Keratinocyte (primary cell): ENCODE data around the gene CLRN1. TPM values are rescaled to one million over a fixed set of nuclear protein-coding genes. Genes with fewer than 3 reads are reported as not detected.

Experiments
- DNase-seq: peaks from one replicate; pipeline ENCODE4 v3.0.0-alpha.2; 2011; ENCODE audit warnings: low read depth, missing footprints, low spot score
- FAIRE-seq: peaks from 2 replicates; lab custom pipeline; 2011; peaks lifted over from hg19 to GRCh38; lab: Jason Lieb, UNC
- H2AFZ ChIP-seq: 2 replicates; pipeline ENCODE4 v1.6.0; 2012; ENCODE audit warnings: low read length, control low read depth, inconsistent platforms; ENCODE audit not compliant: control insufficient read depth
- H3K27ac ChIP-seq: 2 replicates; pipeline ENCODE4 v1.5.1; 2011; ENCODE audit warnings: low read length; ENCODE audit not compliant: control insufficient read depth, insufficient read depth
- H3K27me3 ChIP-seq: 3 replicates; pipeline ENCODE4 v1.6.0; 2011; ENCODE audit warnings: low read length; ENCODE audit not compliant: control insufficient read depth, insufficient read depth; ENCODE audit errors: extremely low read depth
- H3K36me3 ChIP-seq, 2 experiments: 2 replicates in 1 of 2; 3 replicates in 1 of 2; pipeline ENCODE4 v1.5.1; 2011; ENCODE audit warnings: low read length in 2 of 2, mild to moderate bottlenecking in 1 of 2; ENCODE audit not compliant: control insufficient read depth in 2 of 2, insufficient read depth in 2 of 2; ENCODE audit errors: extremely low read depth in 1 of 2
- H3K4me1 ChIP-seq: 3 replicates; pipeline ENCODE4 v1.5.1; 2011; ENCODE audit warnings: low read length; ENCODE audit not compliant: control insufficient read depth, insufficient read depth; ENCODE audit errors: extremely low read depth
- H3K4me2 ChIP-seq: 3 replicates; pipeline ENCODE4 v1.6.0; 2011; ENCODE audit warnings: low read depth, low read length; ENCODE audit not compliant: control insufficient read depth, insufficient read depth; ENCODE audit errors: extremely low read depth
- H3K4me3 ChIP-seq, 3 experiments: fragments of 200-600 bp in 1 of 3; sonication (generic) in 1 of 3; 2 replicates in 2 of 3; 3 replicates in 1 of 3; pipeline ENCODE4 v1.5.1; 2011 to 2016; ENCODE audit warnings: low read length in 3 of 3, mild to moderate bottlenecking in 3 of 3, control low read depth in 2 of 3, inconsistent platforms in 1 of 3, low read depth in 1 of 3, mixed read lengths in 1 of 3, mixed run types in 1 of 3, moderate library complexity in 1 of 3; ENCODE audit not compliant: control insufficient read depth in 2 of 3, insufficient read depth in 2 of 3; ENCODE audit errors: extremely low read depth in 1 of 3
- H3K79me2 ChIP-seq: 2 replicates; pipeline ENCODE4 v1.6.0; 2012; ENCODE audit warnings: low read length; ENCODE audit not compliant: control insufficient read depth, insufficient read depth
- H3K9ac ChIP-seq: 3 replicates; pipeline ENCODE4 v1.6.0; 2011; ENCODE audit warnings: low read length; ENCODE audit not compliant: control insufficient read depth, insufficient read depth; ENCODE audit errors: extremely low read depth
- H3K9me1 ChIP-seq: 3 replicates; pipeline ENCODE4 v1.6.0; 2011; ENCODE audit warnings: low read length; ENCODE audit not compliant: control insufficient read depth, insufficient read depth; ENCODE audit errors: extremely low read depth
- H3K9me3 ChIP-seq: 2 replicates; pipeline ENCODE4 v1.5.1; 2012; ENCODE audit warnings: low read depth, low read length; ENCODE audit not compliant: control insufficient read depth
- H4K20me1 ChIP-seq: 3 replicates; pipeline ENCODE4 v1.6.0; 2011; ENCODE audit warnings: low read length; ENCODE audit not compliant: control insufficient read depth, insufficient read depth; ENCODE audit errors: extremely low read depth
- CTCF ChIP-seq, 3 experiments: IDR thresholded peaks in 1 of 3; conservative IDR thresholded peaks in 1 of 3; optimal IDR thresholded peaks in 1 of 3; 2 replicates in 2 of 3; 3 replicates in 1 of 3; pipeline versions ENCODE3 to v1.5.1; 2011; ENCODE audit warnings: low read length in 3 of 3, mild to moderate bottlenecking in 3 of 3, moderate library complexity in 2 of 3, control low read depth in 1 of 3, inconsistent platforms in 1 of 3; ENCODE audit not compliant: insufficient read depth in 2 of 3; ENCODE audit errors: extremely low read depth in 1 of 3
- EZH2 ChIP-seq: IDR thresholded peaks from one replicate; pipeline ENCODE4 v1.6.1; 2012; ENCODE audit warnings: inconsistent platforms, mild to moderate bottlenecking, low read length, moderate library complexity
- dilution Hi-C: fragments of 300-500 bp; cut with MboI; formaldehyde crosslinking; loops from one replicate; pipeline ENCODE4 v1.7.0; 2020; ENCODE audit warnings: low sequenced_read_pairs; ENCODE audit not compliant: extremely low pct_ligation_motif_present
- polyA plus RNA-seq, 5 experiments: library from polyadenylated mRNA; depleted of rRNA in 3 of 5; stranded (reverse) in 3 of 5; stranded (forward) in 1 of 5; unstranded in 1 of 5; fragments of >200 nt; gene quantifications; 1 replicate in 1 of 5; 2 replicates in 3 of 5; 3 replicates in 1 of 5; pipeline versions ENCODE4 v1.2.1 to v1.2.3, GENCODE V29; 2011 to 2012; ENCODE audit warnings: missing spikeins in 2 of 5, low read depth in 1 of 5, low replicate concordance in 1 of 5

The CLRN1 gene
- polyA plus RNA-seq, 1 donor (not counting 4 experiments of a cell fraction or from before 2014, with no cell fraction given): not detected

GRCh38 chr3:150942221-150942620, 30.3 kb downstream of the CLRN1 start:
- H2AFZ ChIP-seq: no peak overlapping the region
- DNase-seq (no peak), FAIRE-seq (no peak)
- H3K9me3 ChIP-seq: no peaks in the 10 kb centered on the region
- TF ChIP-seq EZH2: no peak
- TF ChIP-seq CTCF (optimal IDR thresholded peaks at IDR 0.05 in 1 of 3, IDR thresholded peaks at IDR 0.05 in 1 of 3, conservative IDR thresholded peaks at IDR 0.05 in 1 of 3; ENCODE audit: extremely low read depth in 1 of 3, insufficient read depth in 2 of 3, low read length in 3 of 3): no peak
- no peaks in the 10 kb centered on the region for H3K4me1 ChIP-seq
- no peak overlapping the region for H3K4me3 ChIP-seq
- dilution Hi-C loops: no loop called here
- H3K36me3 ChIP-seq: no peaks in the 10 kb centered on the region
- H3K4me2 ChIP-seq: no peak overlapping the region
- no peaks in the 10 kb centered on the region for H3K9me1 ChIP-seq
- no peaks in the 10 kb centered on the region for H4K20me1 ChIP-seq
- peaks cover 11% of the 10 kb centered on the region for H3K27me3 ChIP-seq
- H3K9ac ChIP-seq: no peak overlapping the region
- H3K27ac ChIP-seq: no peak overlapping the region
- no peaks in the 10 kb centered on the region for H3K79me2 ChIP-seq

GRCh38 chr3:150936693-150937092, 35.8 kb downstream of the CLRN1 start:
- no peak for TF ChIP-seq EZH2
- no peak for TF ChIP-seq CTCF (optimal IDR thresholded peaks at IDR 0.05 in 1 of 3, IDR thresholded peaks at IDR 0.05 in 1 of 3, conservative IDR thresholded peaks at IDR 0.05 in 1 of 3; ENCODE audit: extremely low read depth in 1 of 3, insufficient read depth in 2 of 3, low read length in 3 of 3)
- H3K9me1 ChIP-seq: no peaks in the 10 kb centered on the region
- H3K4me1 ChIP-seq: no peaks in the 10 kb centered on the region
- no peak overlapping the region for H3K4me2 ChIP-seq
- H2AFZ ChIP-seq: no peak overlapping the region
- H3K4me3 ChIP-seq: no peak overlapping the region
- DNase-seq (no peak), FAIRE-seq (no peak)
- H4K20me1 ChIP-seq: no peaks in the 10 kb centered on the region
- H3K27ac ChIP-seq: no peak overlapping the region
- H3K27me3 ChIP-seq: peaks cover 7% of the 10 kb centered on the region
- no peaks in the 10 kb centered on the region for H3K36me3 ChIP-seq
- H3K9ac ChIP-seq: no peak overlapping the region
- no peaks in the 10 kb centered on the region for H3K9me3 ChIP-seq
- H3K79me2 ChIP-seq: no peaks in the 10 kb centered on the region
- dilution Hi-C loops: no loop called here
